Stimulated activated CD8-positive, alpha-beta memory T cell treated with anti-CD3 and anti-CD28 coated beads, Interleukin-7, amount 100 ng/mL, for 1 hour (primary cell): ENCODE data around the gene NCKAP5.

Experiments
- DNase-seq, 2 donors: peaks; one replicate each; pipeline ENCODE4 v3.0.0-alpha.2; 2020; ENCODE audit warnings: low read depth in 2 of 2

The NCKAP5 gene

GRCh38 chr2:132948211-132948610, 620.1 kb downstream of the NCKAP5 start:
- DNase-seq, result no peak

- no peak for DNase-seq
Measured at GRCh38 chr2:132943829-132944228, 624.4 kb downstream of the NCKAP5 start.

GRCh38 chr2:132941296-132942020, 626.8 kb downstream of the NCKAP5 start:
- DNase-seq, result no peak

- DNase-seq, result no peak
Measured at GRCh38 chr2:132937629-132938028, 630.6 kb downstream of the NCKAP5 start.

DNA sequence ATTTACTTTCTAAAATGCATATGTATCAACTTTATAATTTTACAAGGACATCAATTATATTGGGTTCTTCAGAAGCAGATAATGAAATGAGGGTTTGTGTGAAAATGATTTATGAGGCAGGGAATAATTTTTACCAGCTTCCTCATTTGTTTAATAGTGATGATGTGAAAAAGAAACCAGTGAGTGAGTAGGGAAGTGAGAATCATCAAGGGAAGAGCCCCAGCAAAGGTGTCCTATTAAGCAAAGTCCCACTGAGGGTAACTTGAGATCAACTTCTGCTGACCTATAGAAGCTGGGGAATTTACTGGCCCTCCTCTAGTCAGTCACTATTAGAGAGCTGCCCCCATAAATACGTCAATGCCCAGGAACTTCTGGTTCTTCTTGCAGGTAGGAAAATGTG, 631.5 kb downstream of the NCKAP5 start:
- no peak for DNase-seq

- no peak for DNase-seq
Measured at GRCh38 chr2:132936261-132936660, 632.0 kb downstream of the NCKAP5 start.

DNA sequence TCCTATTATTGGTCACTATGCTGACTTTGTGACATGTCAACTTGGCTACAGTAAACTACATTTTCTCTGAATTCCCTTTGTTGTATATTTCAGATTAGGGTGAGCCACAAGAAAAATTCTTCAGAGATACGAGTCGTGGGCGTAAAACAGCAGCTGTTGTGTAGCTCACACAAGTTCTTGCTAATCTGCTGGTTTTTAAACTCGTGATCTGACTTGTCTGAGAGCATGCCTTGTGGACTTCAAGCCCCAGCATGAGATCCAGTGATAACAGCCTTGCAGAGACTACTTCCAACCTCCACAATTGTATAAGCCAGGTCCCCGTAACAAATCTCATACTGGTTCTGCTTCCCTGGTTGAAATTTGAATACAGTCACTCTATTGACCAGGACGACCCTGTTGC, 638.5 kb downstream of the NCKAP5 start:
- no peak for DNase-seq

DNA sequence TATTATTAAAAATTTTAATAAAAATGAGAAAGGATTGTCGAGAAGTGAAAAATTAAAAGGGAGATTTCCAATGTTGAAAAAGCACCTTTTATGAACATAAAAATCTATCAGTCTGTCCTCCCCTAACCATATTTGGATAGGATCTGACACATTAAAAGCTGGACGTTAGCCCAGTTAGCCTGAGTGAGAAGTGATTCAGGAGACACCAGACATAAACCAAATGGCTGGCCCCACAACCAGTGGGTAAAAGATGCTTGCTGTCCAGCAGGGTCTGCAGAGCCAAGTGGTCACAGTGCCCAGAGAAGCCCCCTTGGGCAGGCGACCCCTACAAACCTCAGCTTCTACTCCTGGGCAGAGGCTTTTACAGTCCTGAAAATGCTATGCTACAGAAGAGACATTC, 644.5 kb downstream of the NCKAP5 start:
- no peak for DNase-seq

- DNase-seq, result no peak
Measured at GRCh38 chr2:132915812-132916549, 652.3 kb downstream of the NCKAP5 start.

- DNase-seq, result no peak
Measured at GRCh38 chr2:132911726-132912724, 656.2 kb downstream of the NCKAP5 start.

DNA sequence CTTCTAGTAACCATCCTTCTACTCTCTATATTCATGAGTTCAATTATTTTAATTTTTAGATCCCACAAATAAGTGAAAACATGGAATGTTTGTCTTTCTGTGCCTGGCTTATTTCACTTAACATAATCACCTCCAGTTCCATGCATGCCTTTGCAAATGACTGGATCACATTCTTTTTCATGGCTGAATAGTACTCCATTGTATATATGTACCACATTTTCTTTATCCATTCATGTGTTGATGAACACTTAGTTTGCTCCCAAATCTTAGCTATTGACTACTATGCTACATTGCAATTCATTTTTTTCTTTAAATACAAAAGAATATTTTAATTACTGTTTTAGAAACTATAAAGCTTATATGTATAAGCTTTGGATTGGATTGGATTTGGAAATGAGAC, 657.8 kb downstream of the NCKAP5 start:
- DNase-seq, result no peak

GRCh38 chr2:132909427-132909826, 658.8 kb downstream of the NCKAP5 start:
- DNase-seq, result no peak

GRCh38 chr2:132904142-132904842, 664.0 kb downstream of the NCKAP5 start:
- no peak for DNase-seq

GRCh38 chr2:132902626-132903025, 665.6 kb downstream of the NCKAP5 start:
- DNase-seq, result no peak

DNA sequence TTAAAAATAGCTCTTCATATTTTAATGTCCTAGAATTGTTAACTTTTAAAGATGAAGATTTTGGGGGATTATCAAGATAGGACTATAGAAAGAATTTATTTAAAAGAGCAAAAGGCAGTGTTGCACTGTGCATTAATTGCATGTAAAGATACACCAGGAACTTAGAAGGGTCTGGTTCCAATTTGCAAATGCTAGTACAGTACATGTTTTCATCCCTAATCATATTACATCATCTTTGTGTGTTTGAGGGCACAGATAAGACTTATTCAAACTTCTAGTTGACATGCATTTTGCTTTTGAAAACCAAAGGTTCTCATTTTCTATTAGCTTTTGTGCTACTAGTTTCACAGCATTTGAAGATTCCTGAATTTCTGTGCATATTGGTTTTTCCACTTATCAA, 666.6 kb downstream of the NCKAP5 start:
- DNase-seq, result no peak

DNA sequence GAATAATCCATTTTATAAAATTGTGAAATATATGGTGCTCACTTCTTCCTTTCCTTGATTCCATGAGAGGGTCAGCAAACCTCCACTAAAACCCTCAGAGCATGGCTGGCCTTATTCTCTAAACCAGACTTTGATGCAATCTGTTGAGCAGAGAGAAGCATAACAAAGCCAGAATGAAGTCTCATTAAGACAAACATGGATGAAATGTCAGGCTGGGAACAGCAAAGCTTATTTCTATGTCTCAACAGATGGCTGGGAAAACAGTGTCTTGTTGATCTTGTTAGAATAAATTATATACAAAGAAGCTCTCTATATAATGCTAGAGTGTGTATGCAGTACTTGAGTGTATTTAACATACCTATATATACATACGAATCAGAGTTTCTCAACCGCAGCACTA, 671.2 kb downstream of the NCKAP5 start:
- DNase-seq, result no peak

- no peak for DNase-seq
Measured at GRCh38 chr2:132896073-132896472, 672.2 kb downstream of the NCKAP5 start.

- DNase-seq, result no peak
Measured at GRCh38 chr2:132891498-132891897, 676.8 kb downstream of the NCKAP5 start.

DNA sequence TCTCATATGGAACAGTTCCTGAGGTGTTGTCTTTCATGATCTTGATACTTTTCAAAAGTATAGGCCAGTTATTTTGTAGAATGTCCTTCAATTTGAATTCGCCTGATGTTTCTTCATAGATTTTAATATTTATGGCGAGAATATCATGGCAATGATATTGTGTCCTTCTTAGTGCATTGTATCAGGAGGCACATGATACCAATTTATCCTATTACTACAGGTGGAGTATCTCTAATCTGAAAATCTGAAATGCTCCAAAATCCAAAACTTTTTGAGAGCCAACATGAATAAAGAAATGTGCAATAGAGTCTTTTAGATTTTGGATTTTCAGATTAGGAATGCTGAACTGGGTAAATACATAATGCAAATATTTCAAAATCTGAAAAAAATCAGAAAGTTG, 681.7 kb downstream of the NCKAP5 start:
- DNase-seq, result no peak

DNA sequence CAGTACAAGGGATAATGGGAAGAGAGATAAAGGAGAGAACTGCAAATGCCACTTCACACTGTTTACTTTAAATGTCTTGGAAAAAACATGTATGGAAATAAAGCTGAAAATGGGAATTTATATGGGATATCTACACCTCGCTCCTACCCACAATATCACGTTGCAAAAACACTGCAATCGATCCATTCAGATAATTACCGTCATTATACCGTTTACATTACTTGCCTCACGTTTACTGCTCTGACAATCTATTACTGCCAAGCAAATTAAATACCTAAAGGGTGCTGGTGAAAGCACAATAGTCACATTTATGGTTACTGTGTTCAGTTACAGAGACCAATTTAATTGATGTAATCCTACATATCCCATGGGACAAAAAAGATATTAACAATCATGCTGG, 683.6 kb downstream of the NCKAP5 start:
- no peak for DNase-seq

DNA sequence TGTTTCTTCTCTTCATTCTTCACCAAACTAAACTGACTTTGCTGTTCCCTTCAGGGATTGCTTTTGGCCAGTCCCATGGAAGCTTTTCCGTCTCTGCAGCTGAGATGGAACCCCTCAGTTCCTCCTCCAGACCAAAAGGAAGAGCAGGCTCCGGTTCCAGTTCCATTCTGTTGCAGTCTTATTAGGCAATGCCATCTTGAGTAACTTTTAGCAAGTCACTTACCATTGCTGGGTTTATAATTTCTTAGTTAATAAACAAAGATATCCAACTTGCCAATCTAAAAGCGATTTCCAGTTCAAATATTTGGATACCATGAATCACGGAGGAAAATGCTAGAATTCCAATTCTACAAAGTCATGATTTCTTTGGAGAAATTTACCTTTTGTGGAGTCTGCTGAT, 684.0 kb downstream of the NCKAP5 start:
- no peak for DNase-seq

DNA sequence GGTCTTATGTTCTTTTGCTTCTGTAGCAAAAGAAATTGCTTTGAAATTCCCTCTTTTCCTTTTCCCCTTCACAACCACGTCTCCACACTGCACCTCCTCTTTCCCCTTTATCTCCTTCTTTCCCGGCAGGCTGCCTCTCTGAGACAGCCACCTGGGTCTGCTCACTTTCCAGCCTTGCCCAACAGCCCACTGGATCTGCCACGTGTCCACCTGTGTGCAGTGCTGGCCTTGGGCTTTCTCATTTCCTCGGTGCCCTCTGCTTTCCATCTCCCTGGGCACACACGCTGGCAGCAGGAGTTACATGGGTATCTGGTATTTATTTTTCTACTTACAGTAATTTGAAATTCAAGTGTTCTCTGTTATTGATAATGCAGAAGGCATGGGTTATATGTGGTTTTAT, 684.8 kb downstream of the NCKAP5 start:
- no peak for DNase-seq
